Activated B cell treated with CpG ODN at 0.5 μM for 24 hours (primary cell): ENCODE measurements around the gene CAMSAP3. TPM values are rescaled to one million over a fixed set of nuclear protein-coding genes. Genes with fewer than 3 reads are reported as not detected.
"Not testable (repeated sequence)": the region's sequence is repeated elsewhere in the genome, so short reads cannot be mapped to it uniquely, and the experiment has no call there.

Source experiments
- ATAC-seq: fragments of 200-7000 bp; cut with Tn5 transposase; one replicate; pipeline ENCODE4 v1.10.0; 2021; ENCODE audit warnings: low read depth, mild to moderate bottlenecking, moderate library complexity
- CTCF ChIA-PET: fragments of 350-600 bp; sonication (Branson Sonifier 250); formaldehyde crosslinking; loops from one replicate; lab custom pipeline; 2021; ENCODE audit warnings: antibody characterized with exemption; lab: Charles Lee
- POLR2A ChIA-PET: fragments of 350-600 bp; sonication (Branson Sonifier 250); formaldehyde crosslinking; loops from one replicate; lab custom pipeline; 2021; ENCODE audit warnings: antibody characterized with exemption; lab: Charles Lee
- DNase-seq: peaks from one replicate; pipeline ENCODE4 v3.0.0; 2022
- H3K27ac Mint-ChIP-seq: one replicate; pipeline ENCODE4 v1.8.0; 2020; ENCODE audit warnings: mixed read lengths
- H3K27me3 Mint-ChIP-seq: one replicate; pipeline ENCODE4 v1.8.0; 2021; ENCODE audit warnings: mixed read lengths
- H3K36me3 Mint-ChIP-seq: one replicate; pipeline ENCODE4 v1.8.0; 2021; ENCODE audit warnings: low read depth, mixed read lengths
- H3K4me1 Mint-ChIP-seq: one replicate; pipeline ENCODE4 v1.8.0; 2021; ENCODE audit warnings: mixed read lengths
- H3K4me3 Mint-ChIP-seq: one replicate; pipeline ENCODE4 v1.8.0; 2020; ENCODE audit warnings: mild to moderate bottlenecking, mixed read lengths
- H3K9me3 Mint-ChIP-seq: one replicate; pipeline ENCODE4 v1.8.0; 2020; ENCODE audit warnings: mixed read lengths
- CTCF ChIP-seq: fragments of 200-600 bp; IDR thresholded peaks from one replicate; pipeline ENCODE4 v1.8.0; 2022; ENCODE audit warnings: antibody characterized with exemption, mild to moderate bottlenecking
- intact Hi-C: fragments of 100-400 bp; cut with micrococcal nuclease; formaldehyde crosslinking; loops from one replicate; pipeline ENCODE4 v1.15.1; 2024
- total RNA-seq: library from RNA; stranded (reverse); gene quantifications from 2 replicates; pipeline ENCODE4 v1.2.3, GENCODE V29; 2022

Gene CAMSAP3
- total RNA-seq, 1 donor from 2014 or later = 0.80 TPM

GRCh38 chr19:7640803-7641202 is 45.1 kb downstream of the CAMSAP3 start:
- H3K4me3 Mint-ChIP-seq = no peak overlapping the region
- H3K27ac Mint-ChIP-seq = no peak overlapping the region
- POLR2A ChIA-PET = no interaction called here
- intact Hi-C loops = no loop called here
- CTCF ChIA-PET = interaction anchor here (0.6 kb wide), 1 partner anchor 22 kb away, joined by 3 read pairs; no protein-coding TSS in a partner anchor
- DNase-seq (no peak), ATAC-seq (no peak)
- no peaks in the 10 kb centered on the region for H3K27me3 Mint-ChIP-seq
- peaks cover 35% of the 10 kb centered on the region for H3K4me1 Mint-ChIP-seq
- TF ChIP-seq CTCF = no peak
- H3K36me3 Mint-ChIP-seq = peaks cover 43% of the 10 kb centered on the region
- no peaks in the 10 kb centered on the region for H3K9me3 Mint-ChIP-seq

- Mint-ChIP-seq H3K27me3 (no peaks in the 10 kb centered on the region), H3K9me3 (no peaks in the 10 kb centered on the region), H3K4me3 (no peak overlapping the region), H3K4me1 (peaks cover 28% of the 10 kb centered on the region), H3K27ac (no peak overlapping the region), H3K36me3 (peaks cover 45% of the 10 kb centered on the region)
- no peak for TF ChIP-seq CTCF
- ChIA-PET CTCF (interaction anchor here (0.6 kb wide), 1 partner anchor 21 kb away, joined by 3 read pairs; no protein-coding TSS in a partner anchor), POLR2A (interaction anchor here (1.2 kb wide), 1 partner anchor 12 kb away, joined by 4 read pairs; the partner anchor contains the start of genes PET100 and XAB2)
- DNase-seq (no peak), ATAC-seq (no peak)
- intact Hi-C loops = no loop called here
Measured at GRCh38 chr19:7641290-7642276, 45.9 kb downstream of the CAMSAP3 start.

GRCh38 chr19:7642295-7643030 is 46.8 kb downstream of the CAMSAP3 start:
- CTCF ChIA-PET = no interaction called here

GRCh38 chr19:7643031-7643415 is 47.4 kb downstream of the CAMSAP3 start:
- no peak for DNase-seq

More at GRCh38 chr19:7642295-7643030, 46.8 kb downstream of the CAMSAP3 start:
- H3K9me3 Mint-ChIP-seq = no peaks in the 10 kb centered on the region
- H3K27ac Mint-ChIP-seq = no peak overlapping the region
- DNase-seq (no peak), ATAC-seq (no peak)
- H3K4me1 Mint-ChIP-seq = peaks cover 23% of the 10 kb centered on the region
- no peaks in the 10 kb centered on the region for H3K27me3 Mint-ChIP-seq
- peaks cover 47% of the 10 kb centered on the region for H3K36me3 Mint-ChIP-seq
- intact Hi-C loops = no loop called here
- POLR2A ChIA-PET = interaction anchor here (1.2 kb wide), 1 partner anchor 13 kb away, joined by 4 read pairs; the partner anchor contains the start of genes PET100 and XAB2
- no peak for TF ChIP-seq CTCF
- H3K4me3 Mint-ChIP-seq = no peak overlapping the region

GRCh38 chr19:7643629-7644549 is 48.2 kb downstream of the CAMSAP3 start:
- H3K4me1 Mint-ChIP-seq = peaks cover 10% of the 10 kb centered on the region
- H3K9me3 Mint-ChIP-seq, intact Hi-C loops, ATAC-seq, H3K27ac Mint-ChIP-seq, DNase-seq, H3K4me3 Mint-ChIP-seq, H3K27me3 Mint-ChIP-seq: not testable (repeated sequence)
- peaks cover 52% of the 10 kb centered on the region for H3K36me3 Mint-ChIP-seq
- ChIA-PET CTCF (interaction anchor here (1.6 kb wide), 1 partner anchor 9 kb away, joined by 5 read pairs; no protein-coding TSS in a partner anchor), POLR2A (interaction anchor here (0.6 to 0.7 kb wide), 3 partner anchors 39 to 285 kb away, joined by 5 to 8 read pairs (median 5); no protein-coding TSS in a partner anchor)

More at GRCh38 chr19:7643031-7643415, 47.4 kb downstream of the CAMSAP3 start:
- POLR2A ChIA-PET = interaction anchor here (0.6 to 1.2 kb wide), 2 partner anchors 13 to 286 kb away, joined by 4 to 5 read pairs; partner anchors contain the start of genes PET100 and XAB2
- Mint-ChIP-seq H3K4me1 (peaks cover 18% of the 10 kb centered on the region), H3K36me3 (peaks cover 51% of the 10 kb centered on the region), H3K27me3 (no peaks in the 10 kb centered on the region), H3K4me3 (no peak overlapping the region), H3K9me3 (no peaks in the 10 kb centered on the region), H3K27ac (no peak overlapping the region)
- intact Hi-C loops = no loop called here
- no peak for ATAC-seq
- no peak for TF ChIP-seq CTCF
- CTCF ChIA-PET = no interaction called here
